SK-N-SH (cell line): Measurements from ENCODE around the gene MPEG1.

Experiments used
- CTCF ChIP-seq: fragments of 200-600 bp; sonication (generic); IDR thresholded peaks from 2 replicates; pipeline ENCODE4 v1.6.1; 2017; ENCODE audit warnings: antibody characterized with exemption, mild to moderate bottlenecking, moderate library complexity
- EZH2phosphoT487 ChIP-seq: fragments of 200-600 bp; sonication (generic); IDR thresholded peaks from 2 replicates; pipeline ENCODE4 v1.6.1; 2017; ENCODE audit warnings: low read depth, mixed run types, mild to moderate bottlenecking, antibody characterized with exemption, moderate library complexity, borderline replicate concordance
- GABPA ChIP-seq: IDR thresholded peaks from 2 replicates; pipeline ENCODE4 v1.4.0; 2012; ENCODE audit warnings: low read depth, mild to moderate bottlenecking
- POLR2AphosphoS5 ChIP-seq: IDR thresholded peaks from 2 replicates; pipeline ENCODE4 v1.6.1; 2012; ENCODE audit warnings: low read depth, low read length
- SIN3A ChIP-seq: IDR thresholded peaks from 2 replicates; pipeline ENCODE4 v1.6.1; 2012; ENCODE audit warnings: low read depth, mild to moderate bottlenecking, low read length, moderate library complexity, borderline replicate concordance
- TCF12 ChIP-seq: IDR thresholded peaks from 2 replicates; pipeline ENCODE4 v1.4.0; 2012
- TEAD4 ChIP-seq: IDR thresholded peaks from 2 replicates; pipeline ENCODE4 v1.4.0; 2012; ENCODE audit warnings: mild to moderate bottlenecking, borderline replicate concordance; ENCODE audit not compliant: insufficient read depth
- YY1 ChIP-seq: IDR thresholded peaks from 2 replicates; pipeline ENCODE4 v1.4.0; 2012; ENCODE audit warnings: low read depth, mild to moderate bottlenecking
- TF ChIP-seq, protein P1 (sequence below): IDR thresholded peaks from 2 replicates; pipeline ENCODE4 v1.4.0; 2012; ENCODE audit warnings: low read depth

DNA sequence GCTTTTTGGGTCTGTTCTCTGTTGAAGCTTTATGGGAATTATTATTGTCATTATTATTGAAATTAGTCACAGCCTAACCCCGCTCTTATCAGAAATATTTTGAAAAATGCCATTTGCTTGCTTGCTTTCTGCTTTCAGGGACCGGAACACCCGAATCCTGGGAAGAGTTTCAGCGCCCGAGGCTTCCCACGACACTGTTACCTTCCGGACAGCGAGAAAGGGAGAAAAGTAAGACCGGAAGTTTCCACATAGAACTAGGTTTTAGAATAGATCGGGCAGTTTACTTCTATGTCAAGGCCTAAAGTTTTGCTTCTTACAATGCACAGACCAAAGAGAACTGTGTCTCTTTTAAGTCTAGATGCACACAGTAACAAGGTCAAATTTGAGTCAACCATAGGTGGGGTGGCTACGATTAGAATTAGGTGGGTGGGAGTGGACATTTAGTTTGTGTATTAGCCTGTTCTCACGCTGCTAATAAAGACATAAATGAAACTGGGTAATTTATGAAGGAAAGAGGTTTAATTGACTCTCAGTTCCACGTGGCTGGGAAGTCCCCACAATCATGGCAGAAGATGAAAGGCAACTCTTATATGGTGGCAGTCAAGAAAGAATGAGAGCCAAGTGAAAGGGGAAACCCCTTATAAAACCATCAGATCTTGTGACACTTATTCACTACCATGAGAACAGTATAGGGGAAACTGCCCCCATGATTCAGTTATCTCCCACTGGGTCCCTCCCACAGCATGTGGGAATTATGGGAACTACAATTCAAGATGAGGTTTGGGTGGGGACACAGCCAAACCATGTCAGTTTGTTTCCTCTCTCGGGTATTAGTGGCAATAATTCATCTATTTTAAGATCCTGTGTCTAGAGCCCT, 12.9 kb downstream of the MPEG1 start:
- TF ChIP-seq POLR2AphosphoS5 (no peak), TEAD4 (no peak), TCF12 (no peak), CTCF (no peak), YY1 (no peak), SIN3A (no peak), EZH2phosphoT487 (no peak), GABPA (no peak)
- TF ChIP-seq, protein P1, sequence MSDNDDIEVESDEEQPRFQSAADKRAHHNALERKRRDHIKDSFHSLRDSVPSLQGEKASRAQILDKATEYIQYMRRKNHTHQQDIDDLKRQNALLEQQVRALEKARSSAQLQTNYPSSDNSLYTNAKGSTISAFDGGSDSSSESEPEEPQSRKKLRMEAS = no peak
